GM19239 (cell line): ENCODE results near the gene FGGY.

Source experiments
- DNase-seq: peaks from one replicate; pipeline ENCODE4 v3.0.0; 2011; ENCODE audit warnings: low spot score; ENCODE audit not compliant: insufficient read length
- FAIRE-seq: peaks from 2 replicates; lab custom pipeline; 2011; peaks lifted over from hg19 to GRCh38; lab: Jason Lieb, UNC

FGGY gene

DNA sequence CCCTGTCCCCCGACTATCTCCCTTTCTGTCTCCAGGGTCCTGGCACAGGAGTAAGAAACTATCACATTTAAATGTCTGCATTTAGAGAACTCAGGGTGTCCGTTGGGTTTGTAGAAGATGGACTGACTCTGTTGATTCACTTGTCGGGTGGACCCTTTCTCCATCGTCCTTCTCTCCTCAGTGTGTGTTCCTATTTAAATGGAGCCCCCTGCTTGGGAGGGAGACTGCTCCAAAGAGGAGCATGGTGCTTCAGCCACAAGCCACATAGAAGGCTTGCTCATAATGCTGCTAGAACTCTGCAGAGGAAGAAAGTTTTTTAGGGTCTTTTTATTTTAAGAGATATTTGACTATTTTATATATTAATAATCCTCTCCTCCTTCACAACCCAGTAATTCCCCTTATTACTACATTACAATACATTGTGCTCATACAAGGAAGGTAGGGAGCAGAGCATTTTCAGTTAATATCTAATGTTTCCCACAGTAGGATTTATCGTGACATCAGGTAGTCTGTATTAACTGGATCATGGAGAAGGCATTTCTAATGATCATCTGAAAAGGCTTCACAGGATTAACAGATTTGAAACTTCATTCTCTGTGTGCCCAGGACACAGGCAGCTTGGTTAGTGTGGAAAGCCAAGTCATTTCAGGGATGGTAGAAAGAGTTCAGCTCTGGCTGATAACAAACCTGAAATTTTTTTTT lies 13.8 kb downstream of the FGGY start:
- no peak for DNase-seq
- FAIRE-seq = no peak

DNA sequence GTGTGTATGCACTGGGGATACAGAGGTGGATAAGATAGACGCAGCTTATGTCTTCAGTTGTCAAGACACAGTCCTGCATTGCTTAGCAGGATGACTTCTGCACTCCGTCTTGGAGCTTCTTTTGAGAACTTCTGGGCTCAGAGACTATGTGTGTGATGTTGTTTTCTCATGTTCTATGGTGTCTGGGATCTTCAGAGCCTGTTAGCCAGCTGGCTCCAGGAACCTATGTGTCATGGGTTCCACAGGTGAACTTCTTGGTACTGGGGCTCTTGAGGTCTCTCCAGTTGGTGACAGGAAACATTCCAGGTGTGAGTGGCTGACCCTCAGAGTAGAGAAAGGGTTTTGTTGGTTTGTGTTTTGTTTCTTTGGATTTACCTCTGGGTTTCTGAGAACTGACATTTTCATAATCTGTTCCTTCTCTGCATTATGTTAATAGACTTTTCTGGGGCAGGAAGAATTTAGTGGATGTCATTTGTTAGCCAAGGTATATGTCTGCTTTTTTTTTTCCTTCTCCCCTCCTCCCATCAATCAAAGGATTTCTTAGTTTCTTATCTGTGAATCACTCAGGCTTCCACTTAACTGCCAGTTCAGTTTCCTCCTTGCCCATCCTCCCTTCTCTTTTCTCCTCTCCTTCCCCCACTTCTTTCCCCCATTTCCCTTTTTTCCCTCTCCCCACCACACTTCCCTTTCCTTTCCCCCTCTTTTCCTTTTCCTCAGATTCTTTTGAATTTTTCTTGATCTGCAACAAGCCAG lies 18.1 kb downstream of the FGGY start:
- no peak for FAIRE-seq
- DNase-seq = no peak

DNA sequence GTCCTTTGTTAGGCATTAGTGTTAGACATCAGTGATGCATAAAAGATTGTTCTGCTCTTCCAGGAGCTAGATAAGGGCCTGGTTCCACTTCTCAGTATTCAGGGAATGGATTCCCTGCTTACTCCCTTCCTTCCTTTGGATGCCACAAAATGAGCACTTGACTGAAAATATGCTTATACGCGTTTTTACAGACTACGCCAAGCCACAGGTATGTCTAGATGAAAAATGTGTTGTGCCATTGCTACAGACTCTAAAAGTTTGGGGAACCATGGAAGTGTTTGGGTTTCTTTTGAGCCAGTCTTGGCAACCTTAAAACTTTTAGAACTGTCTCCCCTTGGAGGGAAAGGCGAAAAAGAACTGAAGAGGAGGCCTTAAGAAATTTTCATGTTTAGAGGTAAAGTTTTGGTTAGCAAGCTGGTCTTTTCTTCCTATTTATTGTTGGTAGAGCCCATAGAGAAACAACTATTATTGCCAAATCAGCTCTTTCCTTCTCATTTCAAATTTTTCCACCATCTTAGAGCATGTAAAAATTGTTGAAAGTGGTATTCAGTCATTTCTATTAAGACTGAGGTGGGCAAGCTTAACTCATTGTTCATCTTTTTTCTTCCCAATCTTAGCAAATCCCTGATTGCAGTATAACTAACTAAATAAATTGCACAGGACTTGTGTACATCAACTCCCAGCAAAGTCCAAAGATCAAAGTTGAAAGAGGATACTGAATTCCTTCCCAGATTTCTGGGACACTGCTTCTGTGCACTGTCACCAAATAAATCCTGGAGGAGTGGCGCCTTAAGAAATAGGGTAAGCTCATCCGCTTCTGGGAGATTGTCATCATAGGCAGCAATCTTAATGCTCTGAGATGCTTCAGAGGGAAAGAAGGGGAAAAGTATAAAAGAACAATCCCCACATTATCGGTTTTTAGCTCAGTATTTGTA lies 18.9 kb downstream of the FGGY start:
- no peak for FAIRE-seq
- DNase-seq = no peak

DNA sequence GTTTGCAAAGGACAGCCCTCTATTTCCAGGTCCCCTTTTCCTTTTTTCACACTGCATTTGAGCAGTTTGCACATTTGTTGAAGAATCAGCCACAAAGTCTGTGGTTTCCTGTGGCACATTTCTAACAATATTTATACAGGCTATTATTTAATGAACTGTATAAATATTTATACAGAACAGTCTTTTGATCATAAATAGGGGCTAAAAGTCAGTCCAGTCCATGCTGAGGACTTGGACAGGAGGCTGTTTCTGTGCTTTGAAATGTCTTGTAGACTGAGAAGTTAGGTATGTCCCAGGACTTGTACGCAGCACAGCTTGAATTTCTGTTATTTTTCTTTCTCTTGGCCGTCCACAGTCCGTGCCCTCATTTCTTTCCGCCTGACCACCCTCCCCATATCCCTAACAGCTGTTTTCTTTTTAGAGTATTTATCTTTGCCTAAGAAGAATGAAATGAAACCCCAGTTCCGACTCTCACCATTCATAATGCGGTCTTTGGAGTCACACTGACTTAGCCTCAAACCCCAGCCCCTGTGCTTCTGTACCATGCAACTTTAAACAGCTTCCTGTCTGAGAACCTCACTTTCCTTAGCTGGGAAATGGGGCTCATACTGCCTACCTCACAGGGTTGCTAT lies 19.7 kb downstream of the FGGY start:
- DNase-seq (no peak), FAIRE-seq (no peak)

DNA sequence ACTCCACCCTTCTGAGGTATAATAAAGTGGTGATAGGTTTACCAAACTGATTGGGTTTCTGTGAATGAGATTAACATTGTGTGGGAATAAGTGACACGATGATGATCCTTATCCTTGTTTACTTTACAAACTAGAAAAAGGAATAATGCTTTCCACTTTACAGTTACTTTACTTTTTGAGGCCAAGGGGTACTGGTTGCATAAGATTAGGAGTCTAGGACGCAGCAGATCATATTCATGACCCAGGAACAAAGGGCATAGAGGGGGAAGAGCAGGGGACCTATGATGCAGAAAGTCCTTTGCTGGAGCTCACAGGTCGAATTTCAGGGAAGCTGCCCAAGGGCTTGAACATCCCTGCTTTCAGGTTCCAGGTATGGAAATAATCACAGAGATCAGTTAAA lies 20.4 kb downstream of the FGGY start:
- DNase-seq (no peak), FAIRE-seq (no peak)

DNA sequence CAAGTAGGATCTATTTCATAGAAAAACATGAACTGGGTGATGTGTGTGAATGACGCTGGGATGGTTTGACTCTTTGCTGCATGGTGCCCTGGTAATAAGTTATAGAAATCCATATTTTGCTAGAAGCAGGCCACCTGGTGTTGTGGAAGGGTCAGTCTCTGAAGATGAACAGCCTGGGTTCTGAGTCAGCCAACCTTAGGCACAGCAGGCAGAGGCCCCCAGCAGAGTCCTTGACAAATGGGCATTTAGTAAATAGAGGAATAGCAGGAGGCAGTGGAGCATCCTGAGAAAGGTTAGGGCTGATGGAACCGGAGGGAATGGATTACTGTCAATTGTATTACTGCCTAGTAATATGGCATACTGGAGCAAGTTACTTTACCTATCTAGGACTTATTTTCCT lies 20.9 kb downstream of the FGGY start:
- no peak for FAIRE-seq
- DNase-seq = no peak

DNA sequence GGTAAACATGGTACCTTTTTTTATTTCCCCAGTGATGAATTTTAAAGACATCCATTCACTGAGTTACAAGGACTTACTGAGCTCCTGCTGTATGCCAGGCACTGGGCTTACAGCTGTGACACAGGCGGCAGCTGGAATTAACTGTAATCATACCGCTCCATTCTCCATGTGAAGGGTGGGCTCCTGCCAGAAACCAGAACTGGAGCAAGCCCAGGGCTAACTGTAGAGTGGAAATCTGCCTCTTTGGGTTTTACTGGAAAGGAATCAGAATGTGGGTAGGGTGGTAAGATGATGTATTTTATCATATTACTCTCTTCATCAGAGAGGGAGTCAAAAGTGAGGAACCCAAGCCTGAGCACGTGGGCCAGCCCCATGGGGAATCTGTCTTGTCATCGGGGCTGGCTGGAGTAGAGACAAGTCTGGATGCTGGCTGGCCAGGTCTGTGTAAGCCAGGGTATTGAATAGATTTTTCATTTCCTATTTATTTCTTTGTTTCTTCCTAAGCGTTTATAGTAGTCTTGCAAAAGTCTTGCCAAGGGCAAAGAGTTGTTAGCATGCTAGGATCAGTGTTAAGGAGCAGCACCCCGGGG lies 21.5 kb downstream of the FGGY start:
- DNase-seq (no peak), FAIRE-seq (no peak)

DNA sequence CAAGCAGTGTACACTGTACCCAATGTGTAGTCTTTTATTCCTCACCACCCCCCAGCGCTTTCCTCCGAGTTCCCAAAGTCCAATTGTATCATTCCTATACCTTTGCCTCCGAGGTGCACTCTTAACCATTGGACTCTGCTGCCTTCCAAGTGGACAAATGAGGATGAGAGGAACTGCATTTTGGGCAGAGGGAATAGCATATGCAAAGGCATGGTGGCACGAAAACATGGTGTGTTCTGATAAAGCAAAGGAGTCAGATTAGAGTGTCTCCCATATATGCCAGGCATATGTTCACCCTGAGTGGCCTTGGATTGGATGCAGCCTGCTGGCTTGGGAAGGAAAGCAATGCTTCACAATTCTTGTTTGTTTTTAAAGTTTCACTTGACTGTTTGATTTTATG lies 25.5 kb downstream of the FGGY start:
- no peak for DNase-seq
- no peak for FAIRE-seq

DNA sequence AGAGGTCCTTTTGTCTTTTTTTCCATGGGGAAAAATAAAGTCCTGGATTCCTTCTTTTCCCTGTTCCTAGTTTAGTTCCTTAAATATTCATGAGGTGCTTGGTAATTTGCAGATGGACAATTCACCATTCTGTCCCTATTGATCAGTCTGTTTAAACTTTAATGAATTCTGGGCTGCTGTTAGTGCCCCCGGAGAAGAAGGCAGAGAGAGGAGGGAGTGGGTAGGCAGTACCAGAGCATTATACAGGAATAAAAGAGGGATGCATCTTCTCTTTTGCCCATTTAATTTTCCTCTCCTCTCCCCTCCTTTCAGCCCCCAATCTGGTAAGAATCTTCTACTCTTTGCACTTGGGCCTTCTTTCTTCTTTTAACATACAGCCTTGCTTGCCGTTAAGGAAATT lies 25.9 kb downstream of the FGGY start:
- no peak for FAIRE-seq
- DNase-seq = no peak

DNA sequence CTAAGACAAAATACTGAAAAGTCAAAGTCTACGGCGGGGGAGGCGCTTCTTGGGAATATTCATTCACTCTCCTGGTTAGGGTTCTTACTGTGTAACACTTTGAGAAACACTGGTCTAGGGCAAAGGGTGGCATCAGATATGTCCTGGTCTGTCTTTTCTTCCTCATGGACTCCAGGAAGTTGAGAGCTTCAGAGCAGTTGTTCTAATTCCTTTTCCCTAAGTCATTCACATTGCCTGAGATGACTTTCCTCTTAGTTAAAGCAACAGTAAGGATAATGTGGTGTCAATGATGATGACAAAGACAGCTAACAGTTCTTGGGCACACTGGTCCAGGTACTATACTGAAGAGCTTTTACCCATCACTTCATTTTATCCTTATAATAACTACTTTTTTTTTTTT lies 27.0 kb downstream of the FGGY start:
- DNase-seq (no peak), FAIRE-seq (no peak)

DNA sequence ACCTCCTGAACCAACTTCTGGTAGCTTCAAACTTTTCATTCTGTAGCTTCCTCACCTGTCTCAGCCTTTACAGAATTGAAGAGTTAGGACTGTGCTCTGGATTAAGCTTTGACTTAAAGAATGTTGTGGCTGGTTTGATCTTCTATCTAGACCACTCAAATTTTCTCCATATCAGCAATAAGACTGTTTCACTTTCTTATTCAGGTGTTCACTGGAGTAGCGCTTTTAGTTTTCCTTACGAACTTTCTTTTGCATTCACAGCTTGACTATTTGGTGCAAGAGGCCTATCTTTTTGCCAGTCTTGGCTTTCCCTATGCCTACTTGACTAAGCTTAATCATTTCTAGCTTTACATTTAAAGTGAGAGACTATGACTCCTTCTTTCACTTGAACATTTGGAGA lies 31.5 kb downstream of the FGGY start:
- no peak for DNase-seq
- FAIRE-seq = no peak

DNA sequence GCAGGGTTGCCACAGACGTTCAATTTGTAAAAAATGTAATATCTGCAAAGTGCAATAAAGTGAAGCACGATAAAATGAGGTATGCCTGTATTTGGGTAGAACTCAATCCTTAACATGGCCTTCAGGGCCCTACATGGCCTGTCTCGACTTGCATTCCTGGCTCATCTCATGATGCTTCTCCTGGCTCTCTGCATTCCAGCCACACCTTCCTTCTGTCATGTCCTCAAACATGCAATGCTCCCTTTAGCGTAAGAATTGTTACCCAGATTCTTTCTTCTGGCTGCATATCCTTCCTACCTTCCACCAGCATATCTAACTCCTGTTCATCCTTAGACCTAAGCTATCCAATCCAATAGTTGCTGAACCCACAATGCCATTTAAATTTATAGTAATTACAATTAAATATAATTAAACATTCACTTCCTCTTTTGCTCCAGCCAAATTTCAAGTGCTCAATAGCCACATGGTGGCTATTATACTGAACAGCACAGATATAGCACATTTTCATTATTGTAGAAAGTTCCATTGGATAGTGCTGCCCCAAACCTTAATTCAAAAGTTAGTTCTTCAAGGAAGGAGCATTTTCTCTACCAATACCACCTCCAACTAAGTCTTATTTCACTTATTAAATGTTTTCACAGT lies 32.6 kb downstream of the FGGY start:
- FAIRE-seq (no peak), DNase-seq (no peak)

DNA sequence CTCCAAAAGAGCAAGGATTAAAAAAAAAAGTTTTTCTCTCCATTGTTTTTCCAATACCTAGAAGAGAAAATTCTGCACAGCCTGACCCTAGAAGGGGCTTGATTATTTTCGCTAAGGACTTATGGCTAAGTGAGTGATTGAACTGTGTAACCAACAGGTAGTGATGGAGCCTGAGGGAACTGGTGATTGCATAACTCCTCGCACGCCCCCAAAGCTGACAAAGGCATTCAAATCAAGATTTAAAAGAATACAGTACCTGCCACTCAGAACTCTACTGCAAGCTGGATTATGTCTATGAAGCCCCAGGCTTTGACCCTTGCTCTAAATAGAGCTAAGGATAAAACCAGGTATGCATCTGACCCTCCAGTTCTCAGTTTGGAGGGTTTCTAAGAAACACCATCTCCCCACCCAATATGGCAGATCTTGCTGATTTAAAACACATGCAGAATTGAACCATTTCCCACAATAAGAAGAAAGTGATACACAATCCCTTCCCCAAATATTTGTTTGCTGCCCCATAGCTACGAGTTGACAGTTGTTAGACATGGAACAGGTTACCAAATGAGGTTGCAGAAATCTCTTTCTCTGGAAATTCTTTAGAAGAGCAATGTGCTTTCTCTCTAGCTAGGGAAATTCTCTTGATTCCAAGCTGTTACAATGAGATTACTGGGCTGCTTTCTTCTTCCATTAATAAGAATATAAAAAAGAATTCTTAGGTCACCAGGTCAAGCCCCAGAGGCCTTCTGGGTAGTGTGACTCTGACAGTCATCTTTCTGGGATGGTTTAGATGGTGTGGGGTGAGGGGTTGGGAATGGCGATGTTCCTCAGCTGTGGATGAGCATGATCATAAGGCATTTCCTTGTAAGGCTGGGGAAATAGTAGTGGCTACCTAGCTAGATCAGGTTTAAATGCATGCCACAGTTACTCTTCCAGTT lies 35.1 kb downstream of the FGGY start:
- DNase-seq = no peak
- peak; percentile 53 for FAIRE-seq

DNA sequence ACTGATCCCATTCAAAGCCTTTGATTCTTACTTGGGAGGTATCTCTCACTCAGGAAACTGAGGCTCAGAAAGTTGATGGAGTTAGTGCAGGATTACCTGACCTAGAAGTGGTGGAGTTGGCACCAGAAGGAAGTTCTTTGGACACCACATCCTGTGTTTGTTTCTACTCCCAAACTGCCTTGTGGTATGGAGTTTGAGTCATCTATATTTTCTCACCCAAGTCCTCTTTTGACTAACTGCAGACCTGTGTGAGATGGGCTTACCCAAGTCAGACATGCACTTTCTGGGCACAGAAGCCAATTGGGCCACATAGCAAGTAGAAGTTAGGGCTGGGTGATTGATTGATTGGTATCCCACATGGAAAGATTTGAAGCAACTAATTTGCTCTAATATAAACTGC lies 36.1 kb downstream of the FGGY start:
- no peak for FAIRE-seq
- no peak for DNase-seq

DNA sequence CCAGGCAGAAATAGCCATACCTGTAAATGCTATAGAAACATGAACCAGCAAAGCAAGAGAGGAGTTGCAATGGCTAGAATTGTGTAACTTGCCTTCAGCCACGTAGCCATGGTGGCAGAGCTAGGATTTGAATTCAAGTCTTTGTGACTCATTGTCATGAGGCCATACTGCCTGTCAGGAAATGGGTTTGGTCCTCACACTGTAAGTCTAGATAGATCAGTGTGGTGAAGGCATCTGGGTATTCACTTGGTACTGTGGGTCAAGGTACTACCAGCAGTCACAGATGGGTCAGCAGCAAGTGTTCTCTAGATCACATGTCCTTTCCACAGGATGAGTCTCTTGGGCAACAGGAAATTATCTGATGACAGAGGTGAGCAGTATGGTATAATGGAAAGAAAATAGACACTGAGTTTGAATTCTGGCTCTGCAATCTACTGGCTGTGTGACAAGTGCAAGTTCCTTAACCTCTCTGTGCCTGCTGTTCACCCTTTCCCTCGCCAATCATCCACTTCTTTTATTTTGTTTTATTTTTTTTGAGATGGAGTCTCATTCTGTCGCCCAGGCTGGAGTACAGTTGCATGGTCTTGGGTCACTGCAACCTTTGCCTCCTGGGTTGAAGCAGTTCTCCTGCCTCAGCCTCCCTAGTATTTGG lies 36.9 kb downstream of the FGGY start:
- DNase-seq (no peak), FAIRE-seq (no peak)

DNA sequence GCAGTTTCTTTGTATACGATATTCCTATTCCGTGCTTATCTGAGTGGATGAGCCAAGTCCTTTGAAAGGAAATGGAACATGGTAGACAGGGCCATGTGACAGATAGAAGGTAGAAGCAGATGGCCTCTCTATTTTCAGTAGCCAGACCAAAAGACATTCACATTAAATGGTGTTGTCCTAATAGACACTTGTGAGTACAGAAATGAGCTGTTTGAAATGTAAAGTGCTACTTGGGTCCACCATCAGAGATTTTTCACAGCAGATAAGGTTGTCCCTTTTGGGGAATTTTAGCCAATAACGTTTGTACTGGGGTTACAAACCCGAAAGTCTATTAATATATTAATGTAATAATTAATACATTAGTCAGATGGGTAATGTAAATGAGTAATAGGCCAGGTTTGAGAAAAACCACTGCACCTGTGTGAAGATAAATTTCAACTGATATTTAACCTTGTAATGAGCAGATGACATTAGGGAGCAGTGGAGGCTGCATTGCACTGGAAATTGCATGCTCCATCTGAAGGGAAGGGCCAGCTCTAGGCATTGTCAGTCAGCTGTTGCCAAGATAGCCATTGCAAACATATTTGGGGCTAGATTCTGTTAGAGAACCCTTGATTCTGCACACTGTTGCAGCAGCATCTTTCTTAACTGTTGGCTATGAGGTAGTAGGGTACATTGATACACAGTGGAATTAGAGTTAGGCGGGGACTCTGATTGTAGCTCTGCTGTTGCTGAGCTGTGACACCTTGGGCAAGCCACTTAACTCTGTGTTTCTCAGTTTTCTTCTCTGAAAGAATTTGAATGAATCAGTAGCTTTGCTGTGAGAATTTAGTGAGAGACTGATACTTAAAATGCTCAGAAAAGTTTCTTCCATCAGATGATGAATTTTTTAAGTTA lies 43.8 kb downstream of the FGGY start:
- FAIRE-seq = peak; percentile 84
- DNase-seq = no peak
